WTC11 (cell line): Measurements from ENCODE around the gene SNX8. TPM values are rescaled to one million over a fixed set of nuclear protein-coding genes. Genes with fewer than 3 reads are reported as not detected.

ENCODE experiments used
- ATAC-seq: fragments of 200-7000 bp; cut with Tn5 transposase; 2 replicates; pipeline ENCODE4 v1.10.0; 2021; ENCODE audit warnings: mild to moderate bottlenecking, moderate library complexity
- CTCF ChIA-PET: fragments of 300-600 bp; sonication (Branson Sonifier 250); formaldehyde crosslinking; loops from one replicate; lab custom pipeline; 2021; ENCODE audit warnings: antibody characterized with exemption; lab: Charles Lee
- POLR2A ChIA-PET: fragments of 350-600 bp; sonication (Branson Sonifier 250); formaldehyde crosslinking; loops from one replicate; lab custom pipeline; 2021; ENCODE audit warnings: antibody characterized with exemption; lab: Charles Lee
- DNase-seq: peaks from one replicate; pipeline ENCODE4 v3.0.0; 2021; ENCODE audit warnings: low spot score
- H3K27ac Mint-ChIP-seq: 2 replicates; pipeline ENCODE4 v1.8.0; 2021; ENCODE audit warnings: mixed read lengths
- H3K27me3 Mint-ChIP-seq: 2 replicates; pipeline ENCODE4 v1.8.0; 2021; ENCODE audit warnings: low read depth, mild to moderate bottlenecking, moderate library complexity, mixed read lengths
- H3K36me3 Mint-ChIP-seq: 2 replicates; pipeline ENCODE4 v1.8.0; 2021; ENCODE audit warnings: mixed read lengths
- H3K4me1 Mint-ChIP-seq: 2 replicates; pipeline ENCODE4 v1.8.0; 2022; ENCODE audit warnings: mixed read lengths
- H3K4me3 Mint-ChIP-seq: 2 replicates; pipeline ENCODE4 v1.8.0; 2021; ENCODE audit warnings: mild to moderate bottlenecking, moderate library complexity, mixed read lengths
- H3K9me3 Mint-ChIP-seq: 2 replicates; pipeline ENCODE4 v1.8.0; 2021; ENCODE audit warnings: mixed read lengths
- CBFB ChIP-seq: sonication (generic); formaldehyde crosslinking; IDR thresholded peaks from 2 replicates; pipeline ENCODE4 v1.8.1; 2022; ENCODE audit warnings: mild to moderate bottlenecking, low read depth, missing genetic modification reagents
- FOXJ3 ChIP-seq: sonication (generic); formaldehyde crosslinking; IDR thresholded peaks from 2 replicates; pipeline ENCODE4 v1.9.0; 2021; ENCODE audit warnings: missing genetic modification reagents, mild to moderate bottlenecking, borderline replicate concordance
- FOXK1 ChIP-seq: sonication (generic); formaldehyde crosslinking; IDR thresholded peaks from 2 replicates; pipeline ENCODE4 v1.8.0; 2022; ENCODE audit warnings: mild to moderate bottlenecking, moderate library complexity, missing genetic modification reagents
- FOXP1 ChIP-seq: sonication (generic); formaldehyde crosslinking; IDR thresholded peaks from 2 replicates; pipeline ENCODE4 v1.8.0; 2022; ENCODE audit warnings: missing genetic modification reagents, mild to moderate bottlenecking, moderate library complexity, borderline replicate concordance
- GRHL2 ChIP-seq: fragments of 250-450 bp; sonication (Bioruptor Pico); IDR thresholded peaks from 2 replicates; pipeline ENCODE4 v1.8.0; 2022; ENCODE audit warnings: mild to moderate bottlenecking, moderate library complexity; ENCODE audit not compliant: insufficient replicate concordance, severe bottlenecking
- NFE2L1 ChIP-seq: sonication (generic); formaldehyde crosslinking; IDR thresholded peaks from 2 replicates; pipeline ENCODE4 v1.8.1; 2023; ENCODE audit warnings: missing genetic modification reagents
- NR1H2 ChIP-seq: sonication (generic); formaldehyde crosslinking; IDR thresholded peaks from 2 replicates; pipeline ENCODE4 v1.9.0; 2021; ENCODE audit warnings: mild to moderate bottlenecking, moderate library complexity, missing genetic modification reagents
- TP53 ChIP-seq: sonication (generic); formaldehyde crosslinking; IDR thresholded peaks from 2 replicates; pipeline ENCODE4 v1.8.1; 2023; ENCODE audit warnings: mild to moderate bottlenecking, missing genetic modification reagents
- ZNF423 ChIP-seq: fragments of 250-450 bp; sonication (Bioruptor Pico); IDR thresholded peaks from 2 replicates; pipeline ENCODE4 v2.1.2; 2022; ENCODE audit warnings: mild to moderate bottlenecking, moderate library complexity
- total RNA-seq: library from RNA; stranded (reverse); gene quantifications from 3 replicates; pipeline ENCODE4 v1.2.3, GENCODE V29; 2021
- TF ChIP-seq, protein P1 (sequence below): sonication (generic); formaldehyde crosslinking; conservative IDR thresholded peaks from 2 replicates; pipeline ENCODE4 v1.8.1; 2023; ENCODE audit warnings: mild to moderate bottlenecking, low read depth, missing genetic modification reagents, moderate library complexity
- TF ChIP-seq, protein P2 (sequence below): sonication (generic); formaldehyde crosslinking; IDR thresholded peaks from 2 replicates; pipeline ENCODE4 v1.8.1; 2022; ENCODE audit warnings: mild to moderate bottlenecking, missing genetic modification reagents, moderate library complexity, borderline replicate concordance
- TF ChIP-seq, protein P3 (sequence below): sonication (generic); formaldehyde crosslinking; IDR thresholded peaks from 2 replicates; pipeline ENCODE4 v1.8.0; 2022; ENCODE audit warnings: mild to moderate bottlenecking, missing genetic modification reagents
- TF ChIP-seq, protein P4 (sequence below): sonication (generic); formaldehyde crosslinking; IDR thresholded peaks from 2 replicates; pipeline ENCODE4 v1.8.0; 2023; ENCODE audit warnings: missing genetic modification reagents, mild to moderate bottlenecking, borderline replicate concordance
- TF ChIP-seq, protein P5 (sequence below): sonication (generic); formaldehyde crosslinking; IDR thresholded peaks from 2 replicates; pipeline ENCODE4 v1.8.1; 2022; ENCODE audit warnings: low read depth, mild to moderate bottlenecking, moderate library complexity, missing genetic modification reagents, borderline replicate concordance
- TF ChIP-seq, protein P6 (sequence below): sonication (generic); formaldehyde crosslinking; IDR thresholded peaks from 2 replicates; pipeline ENCODE4 v1.8.1; 2023; ENCODE audit warnings: mild to moderate bottlenecking, missing genetic modification reagents, moderate library complexity
- TF ChIP-seq, protein P7 (sequence below): fragments of 250-450 bp; sonication (Bioruptor Pico); IDR thresholded peaks from 2 replicates; pipeline ENCODE4 v2.1.2; 2022; ENCODE audit warnings: mild to moderate bottlenecking, moderate library complexity
- TF ChIP-seq, protein P8 (sequence below): sonication (generic); formaldehyde crosslinking; IDR thresholded peaks from 2 replicates; pipeline ENCODE4 v1.8.0; 2022; ENCODE audit warnings: mild to moderate bottlenecking, missing genetic modification reagents

The SNX8 gene
- total RNA-seq, 1 experiment from 2014 or later = 50.8 TPM

DNA sequence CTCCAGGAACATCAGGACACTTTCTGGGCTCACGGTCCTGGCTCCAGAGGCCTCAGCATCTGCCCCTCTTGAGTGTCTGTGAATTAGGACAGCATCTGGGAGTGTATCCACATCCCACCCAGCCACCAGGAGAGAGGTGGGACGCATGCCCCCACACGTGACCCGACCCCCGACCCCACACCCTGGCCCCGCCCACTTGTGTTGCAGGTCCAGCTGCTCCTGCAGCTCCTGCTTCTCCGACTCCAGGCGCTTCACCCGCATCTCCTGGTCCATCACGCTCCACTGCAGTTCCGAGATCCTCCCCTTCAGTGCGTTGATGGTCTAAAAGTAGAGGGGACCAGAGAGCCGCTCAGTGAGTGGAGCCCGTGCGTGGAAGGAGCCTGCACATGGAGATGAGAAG, 95.1 kb downstream of the SNX8 start:
- Mint-ChIP-seq H3K9me3 (no peaks in the 10 kb centered on the region), H3K27me3 (no peaks in the 10 kb centered on the region), H3K4me1 (no peaks in the 10 kb centered on the region), H3K36me3 (peaks cover 65% of the 10 kb centered on the region), H3K27ac (no peak overlapping the region), H3K4me3 (no peak overlapping the region)
- no peak for DNase-seq
- ChIA-PET POLR2A (no interaction called here), CTCF (interaction anchor here (0.5 kb wide), 1 partner anchor 555 kb away, joined by 3 read pairs; no protein-coding TSS in a partner anchor)
- TF ChIP-seq NFE2L1 (CRISPR knock-in tag) (no peak), TP53 (CRISPR knock-in tag) (no peak), FOXK1 (no peak)
- TF ChIP-seq, protein P1, sequence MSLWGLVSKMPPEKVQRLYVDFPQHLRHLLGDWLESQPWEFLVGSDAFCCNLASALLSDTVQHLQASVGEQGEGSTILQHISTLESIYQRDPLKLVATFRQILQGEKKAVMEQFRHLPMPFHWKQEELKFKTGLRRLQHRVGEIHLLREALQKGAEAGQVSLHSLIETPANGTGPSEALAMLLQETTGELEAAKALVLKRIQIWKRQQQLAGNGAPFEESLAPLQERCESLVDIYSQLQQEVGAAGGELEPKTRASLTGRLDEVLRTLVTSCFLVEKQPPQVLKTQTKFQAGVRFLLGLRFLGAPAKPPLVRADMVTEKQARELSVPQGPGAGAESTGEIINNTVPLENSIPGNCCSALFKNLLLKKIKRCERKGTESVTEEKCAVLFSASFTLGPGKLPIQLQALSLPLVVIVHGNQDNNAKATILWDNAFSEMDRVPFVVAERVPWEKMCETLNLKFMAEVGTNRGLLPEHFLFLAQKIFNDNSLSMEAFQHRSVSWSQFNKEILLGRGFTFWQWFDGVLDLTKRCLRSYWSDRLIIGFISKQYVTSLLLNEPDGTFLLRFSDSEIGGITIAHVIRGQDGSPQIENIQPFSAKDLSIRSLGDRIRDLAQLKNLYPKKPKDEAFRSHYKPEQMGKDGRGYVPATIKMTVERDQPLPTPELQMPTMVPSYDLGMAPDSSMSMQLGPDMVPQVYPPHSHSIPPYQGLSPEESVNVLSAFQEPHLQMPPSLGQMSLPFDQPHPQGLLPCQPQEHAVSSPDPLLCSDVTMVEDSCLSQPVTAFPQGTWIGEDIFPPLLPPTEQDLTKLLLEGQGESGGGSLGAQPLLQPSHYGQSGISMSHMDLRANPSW (CRISPR knock-in tag) = no peak
- TF ChIP-seq, protein P2, sequence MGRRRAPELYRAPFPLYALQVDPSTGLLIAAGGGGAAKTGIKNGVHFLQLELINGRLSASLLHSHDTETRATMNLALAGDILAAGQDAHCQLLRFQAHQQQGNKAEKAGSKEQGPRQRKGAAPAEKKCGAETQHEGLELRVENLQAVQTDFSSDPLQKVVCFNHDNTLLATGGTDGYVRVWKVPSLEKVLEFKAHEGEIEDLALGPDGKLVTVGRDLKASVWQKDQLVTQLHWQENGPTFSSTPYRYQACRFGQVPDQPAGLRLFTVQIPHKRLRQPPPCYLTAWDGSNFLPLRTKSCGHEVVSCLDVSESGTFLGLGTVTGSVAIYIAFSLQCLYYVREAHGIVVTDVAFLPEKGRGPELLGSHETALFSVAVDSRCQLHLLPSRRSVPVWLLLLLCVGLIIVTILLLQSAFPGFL (CRISPR knock-in tag) = no peak
- TF ChIP-seq, protein P3, sequence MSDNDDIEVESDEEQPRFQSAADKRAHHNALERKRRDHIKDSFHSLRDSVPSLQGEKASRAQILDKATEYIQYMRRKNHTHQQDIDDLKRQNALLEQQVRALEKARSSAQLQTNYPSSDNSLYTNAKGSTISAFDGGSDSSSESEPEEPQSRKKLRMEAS = no peak
- no peak for ATAC-seq

DNA sequence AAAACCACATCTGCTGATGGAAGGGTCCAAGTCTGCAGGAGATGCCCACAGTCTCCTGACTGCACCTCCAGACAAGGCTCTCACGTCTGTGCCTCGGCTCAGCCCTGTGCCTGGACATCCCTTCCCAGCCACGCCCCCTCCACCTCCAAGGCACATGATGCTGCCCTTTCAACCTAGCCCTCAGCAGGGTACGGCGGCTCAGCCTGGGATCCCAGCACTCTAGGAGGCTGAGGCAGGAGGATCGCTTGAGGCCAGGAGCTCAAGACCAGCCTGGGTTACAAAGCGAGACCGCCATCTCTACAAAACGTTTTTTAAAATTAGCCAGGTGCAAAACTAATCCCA, 95.8 kb downstream of the SNX8 start:
- no peaks in the 10 kb centered on the region for H3K9me3 Mint-ChIP-seq
- no peak overlapping the region for H3K27ac Mint-ChIP-seq
- H3K4me1 Mint-ChIP-seq = no peaks in the 10 kb centered on the region
- TF ChIP-seq, protein P4, sequence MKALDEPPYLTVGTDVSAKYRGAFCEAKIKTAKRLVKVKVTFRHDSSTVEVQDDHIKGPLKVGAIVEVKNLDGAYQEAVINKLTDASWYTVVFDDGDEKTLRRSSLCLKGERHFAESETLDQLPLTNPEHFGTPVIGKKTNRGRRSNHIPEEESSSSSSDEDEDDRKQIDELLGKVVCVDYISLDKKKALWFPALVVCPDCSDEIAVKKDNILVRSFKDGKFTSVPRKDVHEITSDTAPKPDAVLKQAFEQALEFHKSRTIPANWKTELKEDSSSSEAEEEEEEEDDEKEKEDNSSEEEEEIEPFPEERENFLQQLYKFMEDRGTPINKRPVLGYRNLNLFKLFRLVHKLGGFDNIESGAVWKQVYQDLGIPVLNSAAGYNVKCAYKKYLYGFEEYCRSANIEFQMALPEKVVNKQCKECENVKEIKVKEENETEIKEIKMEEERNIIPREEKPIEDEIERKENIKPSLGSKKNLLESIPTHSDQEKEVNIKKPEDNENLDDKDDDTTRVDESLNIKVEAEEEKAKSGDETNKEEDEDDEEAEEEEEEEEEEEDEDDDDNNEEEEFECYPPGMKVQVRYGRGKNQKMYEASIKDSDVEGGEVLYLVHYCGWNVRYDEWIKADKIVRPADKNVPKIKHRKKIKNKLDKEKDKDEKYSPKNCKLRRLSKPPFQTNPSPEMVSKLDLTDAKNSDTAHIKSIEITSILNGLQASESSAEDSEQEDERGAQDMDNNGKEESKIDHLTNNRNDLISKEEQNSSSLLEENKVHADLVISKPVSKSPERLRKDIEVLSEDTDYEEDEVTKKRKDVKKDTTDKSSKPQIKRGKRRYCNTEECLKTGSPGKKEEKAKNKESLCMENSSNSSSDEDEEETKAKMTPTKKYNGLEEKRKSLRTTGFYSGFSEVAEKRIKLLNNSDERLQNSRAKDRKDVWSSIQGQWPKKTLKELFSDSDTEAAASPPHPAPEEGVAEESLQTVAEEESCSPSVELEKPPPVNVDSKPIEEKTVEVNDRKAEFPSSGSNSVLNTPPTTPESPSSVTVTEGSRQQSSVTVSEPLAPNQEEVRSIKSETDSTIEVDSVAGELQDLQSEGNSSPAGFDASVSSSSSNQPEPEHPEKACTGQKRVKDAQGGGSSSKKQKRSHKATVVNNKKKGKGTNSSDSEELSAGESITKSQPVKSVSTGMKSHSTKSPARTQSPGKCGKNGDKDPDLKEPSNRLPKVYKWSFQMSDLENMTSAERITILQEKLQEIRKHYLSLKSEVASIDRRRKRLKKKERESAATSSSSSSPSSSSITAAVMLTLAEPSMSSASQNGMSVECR = no peak
- TF ChIP-seq FOXK1 (no peak), CBFB (CRISPR knock-in tag) (no peak), FOXP1 (CRISPR knock-in tag) (no peak), NR1H2 (no peak), ZNF423 (CRISPR knock-in tag) (no peak), GRHL2 (CRISPR knock-in tag) (no peak), FOXJ3 (CRISPR knock-in tag) (no peak)
- TF ChIP-seq, protein P5, sequence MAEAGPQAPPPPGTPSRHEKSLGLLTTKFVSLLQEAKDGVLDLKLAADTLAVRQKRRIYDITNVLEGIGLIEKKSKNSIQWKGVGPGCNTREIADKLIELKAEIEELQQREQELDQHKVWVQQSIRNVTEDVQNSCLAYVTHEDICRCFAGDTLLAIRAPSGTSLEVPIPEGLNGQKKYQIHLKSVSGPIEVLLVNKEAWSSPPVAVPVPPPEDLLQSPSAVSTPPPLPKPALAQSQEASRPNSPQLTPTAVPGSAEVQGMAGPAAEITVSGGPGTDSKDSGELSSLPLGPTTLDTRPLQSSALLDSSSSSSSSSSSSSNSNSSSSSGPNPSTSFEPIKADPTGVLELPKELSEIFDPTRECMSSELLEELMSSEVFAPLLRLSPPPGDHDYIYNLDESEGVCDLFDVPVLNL (CRISPR knock-in tag) = no peak
- TF ChIP-seq, protein P6, sequence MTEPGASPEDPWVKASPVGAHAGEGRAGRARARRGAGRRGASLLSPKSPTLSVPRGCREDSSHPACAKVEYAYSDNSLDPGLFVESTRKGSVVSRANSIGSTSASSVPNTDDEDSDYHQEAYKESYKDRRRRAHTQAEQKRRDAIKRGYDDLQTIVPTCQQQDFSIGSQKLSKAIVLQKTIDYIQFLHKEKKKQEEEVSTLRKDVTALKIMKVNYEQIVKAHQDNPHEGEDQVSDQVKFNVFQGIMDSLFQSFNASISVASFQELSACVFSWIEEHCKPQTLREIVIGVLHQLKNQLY (CRISPR knock-in tag) = no peak
- TF ChIP-seq, protein P7, sequence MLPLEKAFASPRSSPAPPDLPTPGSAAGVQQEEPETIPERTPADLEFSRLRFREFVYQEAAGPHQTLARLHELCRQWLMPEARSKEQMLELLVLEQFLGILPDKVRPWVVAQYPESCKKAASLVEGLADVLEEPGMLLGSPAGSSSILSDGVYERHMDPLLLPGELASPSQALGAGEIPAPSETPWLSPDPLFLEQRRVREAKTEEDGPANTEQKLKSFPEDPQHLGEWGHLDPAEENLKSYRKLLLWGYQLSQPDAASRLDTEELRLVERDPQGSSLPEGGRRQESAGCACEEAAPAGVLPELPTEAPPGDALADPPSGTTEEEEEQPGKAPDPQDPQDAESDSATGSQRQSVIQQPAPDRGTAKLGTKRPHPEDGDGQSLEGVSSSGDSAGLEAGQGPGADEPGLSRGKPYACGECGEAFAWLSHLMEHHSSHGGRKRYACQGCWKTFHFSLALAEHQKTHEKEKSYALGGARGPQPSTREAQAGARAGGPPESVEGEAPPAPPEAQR (CRISPR knock-in tag) = no peak
- TF ChIP-seq, protein P8, sequence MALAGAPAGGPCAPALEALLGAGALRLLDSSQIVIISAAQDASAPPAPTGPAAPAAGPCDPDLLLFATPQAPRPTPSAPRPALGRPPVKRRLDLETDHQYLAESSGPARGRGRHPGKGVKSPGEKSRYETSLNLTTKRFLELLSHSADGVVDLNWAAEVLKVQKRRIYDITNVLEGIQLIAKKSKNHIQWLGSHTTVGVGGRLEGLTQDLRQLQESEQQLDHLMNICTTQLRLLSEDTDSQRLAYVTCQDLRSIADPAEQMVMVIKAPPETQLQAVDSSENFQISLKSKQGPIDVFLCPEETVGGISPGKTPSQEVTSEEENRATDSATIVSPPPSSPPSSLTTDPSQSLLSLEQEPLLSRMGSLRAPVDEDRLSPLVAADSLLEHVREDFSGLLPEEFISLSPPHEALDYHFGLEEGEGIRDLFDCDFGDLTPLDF = no peak
- ATAC-seq (no peak), DNase-seq (no peak)
- no peak overlapping the region for H3K4me3 Mint-ChIP-seq
- H3K27me3 Mint-ChIP-seq = no peaks in the 10 kb centered on the region
- ChIA-PET CTCF (no interaction called here), POLR2A (no interaction called here)
- H3K36me3 Mint-ChIP-seq = peaks cover 69% of the 10 kb centered on the region
